Colonic mucosa (tissue), 4 donors: ENCODE results near the gene MCTP2. TPM values are rescaled to one million over a fixed set of nuclear protein-coding genes. Genes with fewer than 3 reads are reported as not detected.

Experiments
- DNase-seq: peaks from one replicate; pipeline ENCODE4 v3.0.0-alpha.2; 2020
- H3K27ac ChIP-seq: fragments of 200-600 bp; one replicate; pipeline ENCODE4 v1.8.0; 2021
- H3K27me3 ChIP-seq: fragments of 200-600 bp; one replicate; pipeline ENCODE4 v1.8.0; 2021
- H3K36me3 ChIP-seq: fragments of 200-600 bp; one replicate; pipeline ENCODE4 v1.8.0; 2021
- H3K4me1 ChIP-seq: fragments of 200-600 bp; one replicate; pipeline ENCODE4 v1.8.0; 2021; ENCODE audit warnings: mild to moderate bottlenecking
- H3K4me3 ChIP-seq: fragments of 200-600 bp; one replicate; pipeline ENCODE4 v1.8.0; 2021
- H3K9ac ChIP-seq, 2 donors: one replicate each; pipeline ENCODE4 v1.7.0; 2013; ENCODE audit warnings: control low read depth in 2 of 2, low read depth in 2 of 2, low read length in 2 of 2
- H3K9me3 ChIP-seq: fragments of 200-600 bp; one replicate; pipeline ENCODE4 v1.8.0; 2021
- CTCF ChIP-seq: fragments of 200-600 bp; IDR thresholded peaks from one replicate; pipeline ENCODE4 v1.8.0; 2022; ENCODE audit warnings: antibody characterized with exemption, mild to moderate bottlenecking
- intact Hi-C: fragments of 100-400 bp; cut with DNase I; formaldehyde crosslinking; loops from one replicate; pipeline ENCODE4 v1.14.1; 2022
- total RNA-seq, 2 donors: library from RNA; stranded (reverse); fragmentation: NEBNext Ultra II Directional in 1 of 2; extraction: Animal tissue kit (Norgen Biotek cat#: 25700) in 1 of 2; gene quantifications; one replicate each; pipeline ENCODE4 v1.2.1, GENCODE V29; 2021
- donor health status: healthy.
- donor health status: DM: no; HTN: no; CAD: no.
- donor health status: DM: no; HTN: no; CAD: no.

MCTP2 gene
- total RNA-seq, 2 donors from 2014 or later: 56.4 to 88.3 TPM

GRCh38 chr15:94235646-94236045, 4.3 kb downstream of the MCTP2 start:
- Histone ChIP-seq H3K27me3 (no peaks in the 10 kb centered on the region), H3K4me1 (no peaks in the 10 kb centered on the region), H3K9me3 (no peaks in the 10 kb centered on the region), H3K27ac (no peak overlapping the region), H3K9ac (no peak overlapping the region), H3K36me3 (no peaks in the 10 kb centered on the region), H3K4me3 (no peak overlapping the region)
- intact Hi-C loops: loop anchor here (5.0 kb wide), 1 partner anchor 52 kb away; no protein-coding TSS in a partner anchor
- no peak for DNase-seq
- no peak for TF ChIP-seq CTCF

- intact Hi-C loops: loop anchor here (5.0 kb wide), 1 partner anchor 51 kb away; no protein-coding TSS in a partner anchor
- Histone ChIP-seq H3K36me3 (no peaks in the 10 kb centered on the region), H3K4me1 (no peaks in the 10 kb centered on the region), H3K27me3 (no peaks in the 10 kb centered on the region), H3K9ac (no peak overlapping the region), H3K27ac (no peak overlapping the region), H3K4me3 (no peak overlapping the region), H3K9me3 (no peaks in the 10 kb centered on the region)
- no peak for TF ChIP-seq CTCF
- no peak for DNase-seq
These were observed 5.2 kb downstream of the MCTP2 start for GRCh38 chr15:94236608-94237007.

- H3K27me3 ChIP-seq: no peaks in the 10 kb centered on the region
- no peaks in the 10 kb centered on the region for H3K4me1 ChIP-seq
- no peak overlapping the region for H3K9ac ChIP-seq
- intact Hi-C loops: loop anchor here (5.0 kb wide), 1 partner anchor 49 kb away; no protein-coding TSS in a partner anchor
- peak overlapping the region; percentile 42 for H3K27ac ChIP-seq
- no peak overlapping the region for H3K4me3 ChIP-seq
- no peaks in the 10 kb centered on the region for H3K36me3 ChIP-seq
- TF ChIP-seq CTCF: no peak
- no peak for DNase-seq
- H3K9me3 ChIP-seq: no peaks in the 10 kb centered on the region
These were observed 6.5 kb downstream of the MCTP2 start for GRCh38 chr15:94237903-94238302.

- Histone ChIP-seq H3K4me1 (no peaks in the 10 kb centered on the region), H3K4me3 (no peak overlapping the region), H3K9me3 (no peaks in the 10 kb centered on the region), H3K27me3 (no peaks in the 10 kb centered on the region), H3K9ac (no peak overlapping the region), H3K27ac (peak overlapping the region; percentile 42), H3K36me3 (no peaks in the 10 kb centered on the region)
- DNase-seq: no peak
- TF ChIP-seq CTCF: no peak
- intact Hi-C loops: loop anchor here (5.0 kb wide), 1 partner anchor 49 kb away; no protein-coding TSS in a partner anchor
These were observed 7.3 kb downstream of the MCTP2 start for GRCh38 chr15:94238539-94239118.

GRCh38 chr15:94239474-94239873, 8.1 kb downstream of the MCTP2 start:
- no peak for DNase-seq
- intact Hi-C loops: loop anchor here (5.0 kb wide), 1 partner anchor 48 kb away; no protein-coding TSS in a partner anchor

More at GRCh38 chr15:94239474-94239873, 8.1 kb downstream of the MCTP2 start:
- no peaks in the 10 kb centered on the region for H3K4me1 ChIP-seq
- H3K9ac ChIP-seq: no peak overlapping the region
- no peaks in the 10 kb centered on the region for H3K27me3 ChIP-seq
- H3K27ac ChIP-seq: no peak overlapping the region
- no peak overlapping the region for H3K4me3 ChIP-seq
- no peaks in the 10 kb centered on the region for H3K36me3 ChIP-seq
- TF ChIP-seq CTCF: no peak
- no peaks in the 10 kb centered on the region for H3K9me3 ChIP-seq
